IMR-90 (cell line): Measurements from ENCODE around the gene BRCA1. TPM values are rescaled to one million over a fixed set of nuclear protein-coding genes. Genes with fewer than 3 reads are reported as not detected.

Experiments used
- ATAC-seq: fragments of 200-7000 bp; cut with Tn5 transposase; 2 replicates; pipeline ENCODE4 v1.9.1; 2020; ENCODE audit warnings: low read depth, mild to moderate bottlenecking, moderate library complexity
- BruUV-seq: library from RNA; stranded (reverse); fragments of 400-500 nt; replicated peaks from 2 replicates; lab custom pipeline; 2021; lab: Mats Ljungman, UMichigan
- CTCF ChIA-PET: fragments of 300-600 bp; formaldehyde crosslinking; extraction: SDS; loops from one replicate; lab custom pipeline; 2021; ENCODE audit warnings: antibody characterized with exemption; lab: Yijun Ruan, JAX
- POLR2A ChIA-PET: fragments of 300-600 bp; sonication (Branson Sonifier 250); formaldehyde crosslinking; loops from one replicate; lab custom pipeline; 2022; ENCODE audit warnings: antibody characterized with exemption; ENCODE audit not compliant: unreplicated experiment; lab: Charles Lee
- DNase-seq: peaks from one replicate; pipeline ENCODE4 v3.0.0; 2013
- H2AFZ ChIP-seq: replicated peaks from 2 replicates; pipeline ENCODE3; 2013; ENCODE audit warnings: low read length, mild to moderate bottlenecking; ENCODE audit not compliant: poor library complexity
- H2AK5ac ChIP-seq: 2 replicates; pipeline ENCODE4 v1.6.1; 2013; ENCODE audit warnings: low read depth, low read length, inconsistent platforms
- H2AK9ac ChIP-seq: replicated peaks from 2 replicates; pipeline ENCODE3; 2013; ENCODE audit warnings: mild to moderate bottlenecking, low read depth, low read length, moderate library complexity; ENCODE audit not compliant: poor library complexity
- H2BK120ac ChIP-seq: 2 replicates; pipeline ENCODE4 v1.6.1; 2013; ENCODE audit warnings: low read depth, low read length, inconsistent platforms
- H2BK15ac ChIP-seq: 3 replicates; pipeline ENCODE4 v1.6.1; 2013; ENCODE audit warnings: low read depth, low read length, inconsistent platforms
- H2BK20ac ChIP-seq: 2 replicates; pipeline ENCODE4 v1.6.1; 2013; ENCODE audit warnings: low read depth, mild to moderate bottlenecking, inconsistent platforms, low read length, moderate library complexity
- H2BK5ac ChIP-seq: 2 replicates; pipeline ENCODE4 v1.6.1; 2013; ENCODE audit warnings: mild to moderate bottlenecking, low read depth, low read length, inconsistent platforms; ENCODE audit not compliant: poor library complexity, severe bottlenecking
- H3K14ac ChIP-seq: replicated peaks from 2 replicates; pipeline ENCODE4 v1.6.1; 2013; ENCODE audit warnings: low read depth, low read length, inconsistent platforms
- H3K18ac ChIP-seq: 2 replicates; pipeline ENCODE4 v1.6.1; 2013; ENCODE audit warnings: low read depth, low read length, control low read depth
- H3K23ac ChIP-seq: 2 replicates; pipeline ENCODE4 v1.6.1; 2013; ENCODE audit warnings: low read depth, low read length, inconsistent platforms
- H3K27ac ChIP-seq: 2 replicates; pipeline ENCODE4 v1.5.1; 2013; ENCODE audit warnings: mild to moderate bottlenecking, control low read depth, low read length; ENCODE audit not compliant: insufficient read depth
- H3K27me3 ChIP-seq: 2 replicates; pipeline ENCODE4 v1.6.1; 2013; ENCODE audit warnings: low read length; ENCODE audit not compliant: control insufficient read depth, insufficient read depth
- H3K36me3 ChIP-seq: 2 replicates; pipeline ENCODE4 v1.6.1; 2013; ENCODE audit warnings: low read length, mixed read lengths; ENCODE audit not compliant: control insufficient read depth, insufficient read depth
- H3K4ac ChIP-seq: 2 replicates; pipeline ENCODE4 v1.6.1; 2013; ENCODE audit warnings: low read depth, low read length, inconsistent platforms
- H3K4me1 ChIP-seq: 2 replicates; pipeline ENCODE4 v1.6.1; 2013; ENCODE audit warnings: low read length, mixed read lengths; ENCODE audit not compliant: control insufficient read depth, insufficient read depth
- H3K4me2 ChIP-seq: 2 replicates; pipeline ENCODE4 v1.6.1; 2013; ENCODE audit warnings: low read depth, mild to moderate bottlenecking, control low read depth, low read length, moderate library complexity
- H3K4me3 ChIP-seq: 2 replicates; pipeline ENCODE4 v1.5.1; 2013; ENCODE audit warnings: low read depth, mild to moderate bottlenecking, control low read depth, low read length, moderate library complexity; ENCODE audit not compliant: insufficient read depth
- H3K56ac ChIP-seq: 2 replicates; pipeline ENCODE4 v1.6.1; 2013; ENCODE audit warnings: low read length, inconsistent platforms; ENCODE audit not compliant: insufficient read depth; ENCODE audit errors: extremely low read depth
- H3K79me1 ChIP-seq, 2 experiments: 2 replicates each; pipeline ENCODE4 v1.6.1; 2013; ENCODE audit warnings: low read length in 2 of 2, inconsistent platforms in 1 of 2, low read depth in 1 of 2
- H3K9ac ChIP-seq: 2 replicates; pipeline ENCODE4 v1.6.1; 2013; ENCODE audit warnings: low read depth, low read length, control low read depth
- H3K9me1 ChIP-seq: 2 replicates; pipeline ENCODE4 v1.6.1; 2013; ENCODE audit warnings: low read length, inconsistent platforms; ENCODE audit not compliant: insufficient read depth
- H3K9me3 ChIP-seq: 2 replicates; pipeline ENCODE4 v1.6.1; 2013; ENCODE audit warnings: low read length; ENCODE audit not compliant: control insufficient read depth, insufficient read depth
- H4K20me1 ChIP-seq: 2 replicates; pipeline ENCODE4 v1.6.1; 2013; ENCODE audit warnings: low read length, inconsistent platforms; ENCODE audit not compliant: insufficient read depth
- H4K5ac ChIP-seq: 2 replicates; pipeline ENCODE4 v1.6.1; 2013; ENCODE audit warnings: mild to moderate bottlenecking, low read depth, low read length, control low read depth
- H4K8ac ChIP-seq, 2 experiments: 2 replicates each; pipeline ENCODE4 v1.6.1; 2013; ENCODE audit warnings: low read depth in 2 of 2, low read length in 2 of 2, control low read depth in 1 of 2, inconsistent platforms in 1 of 2
- H4K91ac ChIP-seq: 2 replicates; pipeline ENCODE4 v1.6.1; 2013; ENCODE audit warnings: low read depth, low read length, inconsistent platforms; ENCODE audit not compliant: insufficient read depth
- CEBPB ChIP-seq: IDR thresholded peaks from 2 replicates; pipeline ENCODE4 v1.6.1; 2012; ENCODE audit warnings: low read depth, low read length, improper control_type of control experiment
- CTCF ChIP-seq: conservative IDR thresholded peaks from 2 replicates; pipeline ENCODE4 v1.5.1; 2012; ENCODE audit warnings: mild to moderate bottlenecking, low read depth, low read length, improper control_type of control experiment
- MAZ ChIP-seq: IDR thresholded peaks from 2 replicates; pipeline ENCODE4 v1.6.1; 2012; ENCODE audit warnings: low read depth, mild to moderate bottlenecking, low read length, improper control_type of control experiment, moderate library complexity, borderline replicate concordance
- RCOR1 ChIP-seq: IDR thresholded peaks from 2 replicates; pipeline ENCODE4 v1.6.1; 2012; ENCODE audit warnings: mild to moderate bottlenecking, low read length, improper control_type of control experiment; ENCODE audit not compliant: insufficient replicate concordance
- RFX5 ChIP-seq: IDR thresholded peaks from 2 replicates; pipeline ENCODE4 v1.8.0; 2012; ENCODE audit warnings: low read depth, mild to moderate bottlenecking, low read length, moderate library complexity
- WGBS, 2 experiments: methylation state at CpG; one replicate each; pipeline versions ENCODE4 v1.1.5 to v1.1.7; 2013; ENCODE audit warnings: missing lambda C conversion rate in 2 of 2; ENCODE audit not compliant: insufficient read length in 1 of 2; ENCODE audit errors: extremely low coverage in 2 of 2; 5-methylcytosine and 5-hydroxymethylcytosine counted together
- dilution Hi-C: fragments of 300-500 bp; cut with HindIII; formaldehyde crosslinking; loops from one replicate; pipeline ENCODE4 v1.14.3; 2018; ENCODE audit warnings: low sequenced_read_pairs; ENCODE audit not compliant: unreplicated experiment
- in situ Hi-C: fragments of 300-500 bp; cut with MboI; formaldehyde crosslinking; loops from 3 replicates; pipeline ENCODE4 v1.14.3; 2019; ENCODE audit warnings: low sequenced_read_pairs, inconsistent platforms, mixed read lengths
- intact Hi-C: fragments of 100-400 bp; cut with micrococcal nuclease; formaldehyde crosslinking; loops from 2 replicates; pipeline ENCODE4 v1.10.0; 2022
- polyA plus RNA-seq, 3 experiments: library from polyadenylated mRNA; depleted of rRNA; stranded (reverse); fragments of >200 nt; gene quantifications; 2 replicates each; pipeline ENCODE4 v1.2.3, GENCODE V29; 2012; ENCODE audit warnings: low replicate concordance in 1 of 3
- total RNA-seq: library from RNA; depleted of rRNA; stranded (reverse); fragments of >200 nt; gene quantifications from 2 replicates; pipeline ENCODE4 v1.2.3, GENCODE V29; 2012

BRCA1 gene
- total and polyA plus RNA-seq, 2 of the 4 experiments (the other 2 are of a cell fraction): 8.3 to 17.7 TPM

GRCh38 chr17:43021741-43022512, 103.2 kb downstream of the BRCA1 start, which contains the start of gene VAT1:
Gene VAT1 (minus strand): TSS chr17:43022385. CDS start chr17:43022322, 63 bp downstream.
- Histone ChIP-seq H3K4me2 (peak within 1 kb of the TSS; percentile 79), H3K4ac (peak within 1 kb of the TSS; percentile 95), H2BK5ac (peak within 1 kb of the TSS; percentile 68), H3K27ac (peak within 1 kb of the TSS; percentile 78), H2BK120ac (peak within 1 kb of the TSS; percentile 67; the same call in 1 of the 2 replicates), H2AFZ (peak within 1 kb of the TSS; percentile 95), H4K91ac (peak within 1 kb of the TSS; percentile 89), H4K8ac (peak within 1 kb of the TSS; percentile 46 to 87), H3K4me3 (peak within 1 kb of the TSS; percentile 96), H3K9me1 (peaks cover 20% of the 10 kb centered on the region), H3K14ac (peak within 1 kb of the TSS; percentile 96), H2AK5ac (peak within 1 kb of the TSS; percentile 89), H2BK20ac (no peak within 1 kb of the TSS), H2BK15ac (peak within 1 kb of the TSS; percentile 76; the same call in 1 of the 3 replicates), H3K4me1 (peaks cover 12% of the 10 kb centered on the region), H3K36me3 (peaks cover 19% of the 10 kb centered on the region), H3K18ac (peak within 1 kb of the TSS; percentile 30), H3K9me3 (no peaks in the 10 kb centered on the region), H3K27me3 (peaks cover 4% of the 10 kb centered on the region; the same call in 1 of the 2 replicates), H3K9ac (peak within 1 kb of the TSS; percentile 75), H3K79me1 (peaks cover 15 to 45% of the 10 kb centered on the region in 2 experiments; a peak in 3 of 4 replicates), H4K20me1 (peaks cover 22% of the 10 kb centered on the region; the same call in 1 of the 2 replicates), H3K56ac (no peak within 1 kb of the TSS), H3K23ac (peak within 1 kb of the TSS; percentile 58; the same call in 1 of the 2 replicates), H2AK9ac (peak within 1 kb of the TSS; percentile 97), H4K5ac (peak within 1 kb of the TSS; percentile 61; the same call in 1 of the 2 replicates)
- 0% methylated on average over 54 of the region's 80 CpGs; no CpG with 5 or more reads in 1 of the 2 experiments for WGBS, 2 experiments
- ChIA-PET POLR2A (interaction anchor here (0.7 to 1.4 kb wide), 2 partner anchors 293 to 406 kb away, joined by 5 to 6 read pairs; no protein-coding TSS in a partner anchor), CTCF (interaction anchor here (0.8 kb wide), 1 partner anchor 91 kb away, joined by 3 read pairs; no protein-coding TSS in a partner anchor)
- no TSS peak for BruUV-seq
- dilution Hi-C loops (no loop called here), in situ Hi-C loops (no loop called here), intact Hi-C loops (loop anchor here (2.0 kb wide), 1 partner anchor 15 kb away; the partner anchor contains the start of gene IFI35)
- ATAC-seq (peak; percentile 76), DNase-seq (peak; percentile 63)
- TF ChIP-seq MAZ: peak; percentile 66; the same call in 1 of the 2 replicates
- TF ChIP-seq RCOR1: no peak
- TF ChIP-seq CTCF: no peak
- TF ChIP-seq CEBPB: peak; percentile 54
- TF ChIP-seq RFX5: no peak
